Stimulated activated memory B cell treated with anti-CD40 and anti-IgM and Interleukin-4, amounts not matched to agents 10 μg/mL and 1 μg/mL and 100 μg/mL, for 72 hours (primary cell): ENCODE results near the gene U2AF1L4.
"Not testable (repeated sequence)": the region's sequence is repeated elsewhere in the genome, so short reads cannot be mapped to it uniquely, and the experiment has no call there.

Experiments
- ATAC-seq: fragments of 150-1000 bp; cut with Tn5 transposase; 2 replicates; pipeline ENCODE4 v1.10.0; 2021
- H3K27ac Mint-ChIP-seq: one replicate; pipeline ENCODE4 v1.8.0; 2022; ENCODE audit warnings: mild to moderate bottlenecking, mixed read lengths
- H3K27me3 Mint-ChIP-seq: one replicate; pipeline ENCODE4 v1.8.0; 2022; ENCODE audit warnings: mixed read lengths
- H3K36me3 Mint-ChIP-seq: one replicate; pipeline ENCODE4 v1.8.0; 2022; ENCODE audit warnings: mixed read lengths
- H3K4me1 Mint-ChIP-seq: one replicate; pipeline ENCODE4 v1.8.0; 2022; ENCODE audit warnings: mixed read lengths
- H3K4me3 Mint-ChIP-seq: one replicate; pipeline ENCODE4 v1.8.0; 2022; ENCODE audit warnings: mild to moderate bottlenecking, moderate library complexity, mixed read lengths
- H3K9me3 Mint-ChIP-seq: one replicate; pipeline ENCODE4 v1.8.0; 2022; ENCODE audit warnings: mixed read lengths

The U2AF1L4 gene

GRCh38 chr19:35730326-35730725 lies 14.9 kb downstream of the U2AF1L4 start:
- Mint-ChIP-seq H3K27me3 (no peaks in the 10 kb centered on the region), H3K27ac (no peak overlapping the region), H3K4me1 (peaks cover 13% of the 10 kb centered on the region), H3K4me3 (no peak overlapping the region), H3K9me3 (no peaks in the 10 kb centered on the region), H3K36me3 (peaks cover 78% of the 10 kb centered on the region)
- no peak for ATAC-seq

- no peaks in the 10 kb centered on the region for H3K9me3 Mint-ChIP-seq
- no peaks in the 10 kb centered on the region for H3K27me3 Mint-ChIP-seq
- peaks cover 80% of the 10 kb centered on the region for H3K36me3 Mint-ChIP-seq
- no peak overlapping the region for H3K4me3 Mint-ChIP-seq
- peaks cover 12% of the 10 kb centered on the region for H3K4me1 Mint-ChIP-seq
- no peak for ATAC-seq
- no peak overlapping the region for H3K27ac Mint-ChIP-seq
Measured at GRCh38 chr19:35729763-35730162, 15.5 kb downstream of the U2AF1L4 start.

- no peak for ATAC-seq
- Mint-ChIP-seq H3K27ac (no peak overlapping the region), H3K4me1 (peaks cover 5% of the 10 kb centered on the region), H3K4me3 (no peak overlapping the region), H3K9me3 (no peaks in the 10 kb centered on the region), H3K27me3 (no peaks in the 10 kb centered on the region), H3K36me3 (peaks cover 76% of the 10 kb centered on the region)
Measured at GRCh38 chr19:35729021-35729420, 16.2 kb downstream of the U2AF1L4 start.

- H3K36me3 Mint-ChIP-seq: peaks cover 79% of the 10 kb centered on the region
- no peak overlapping the region for H3K4me3 Mint-ChIP-seq
- no peaks in the 10 kb centered on the region for H3K9me3 Mint-ChIP-seq
- H3K4me1 Mint-ChIP-seq: no peaks in the 10 kb centered on the region
- no peak for ATAC-seq
- no peak overlapping the region for H3K27ac Mint-ChIP-seq
- no peaks in the 10 kb centered on the region for H3K27me3 Mint-ChIP-seq
Measured at GRCh38 chr19:35727956-35728706, 17.1 kb downstream of the U2AF1L4 start.

- no peaks in the 10 kb centered on the region for H3K9me3 Mint-ChIP-seq
- peaks cover 3% of the 10 kb centered on the region for H3K4me1 Mint-ChIP-seq
- ATAC-seq: no peak
- H3K27ac Mint-ChIP-seq: no peak overlapping the region
- H3K4me3 Mint-ChIP-seq: no peak overlapping the region
- peaks cover 84% of the 10 kb centered on the region for H3K36me3 Mint-ChIP-seq
- no peaks in the 10 kb centered on the region for H3K27me3 Mint-ChIP-seq
Measured at GRCh38 chr19:35727053-35727955, 17.9 kb downstream of the U2AF1L4 start.

- no peaks in the 10 kb centered on the region for H3K27me3 Mint-ChIP-seq
- no peak overlapping the region for H3K27ac Mint-ChIP-seq
- no peak overlapping the region for H3K4me3 Mint-ChIP-seq
- H3K9me3 Mint-ChIP-seq: no peaks in the 10 kb centered on the region
- ATAC-seq: no peak
- peaks cover 88% of the 10 kb centered on the region for H3K36me3 Mint-ChIP-seq
- H3K4me1 Mint-ChIP-seq: peaks cover 19% of the 10 kb centered on the region
Measured at GRCh38 chr19:35725216-35725861, 19.9 kb downstream of the U2AF1L4 start.

GRCh38 chr19:35724560-35724959 lies 20.7 kb downstream of the U2AF1L4 start:
- H3K4me3 Mint-ChIP-seq: no peak overlapping the region

GRCh38 chr19:35724132-35724531 lies 21.1 kb downstream of the U2AF1L4 start:
- Mint-ChIP-seq H3K36me3 (peaks cover 81% of the 10 kb centered on the region), H3K4me1 (peaks cover 31% of the 10 kb centered on the region)
- ATAC-seq, H3K4me3 Mint-ChIP-seq, H3K27ac Mint-ChIP-seq, H3K27me3 Mint-ChIP-seq, H3K9me3 Mint-ChIP-seq: not testable (repeated sequence)

More at GRCh38 chr19:35724560-35724959, 20.7 kb downstream of the U2AF1L4 start:
- Mint-ChIP-seq H3K27ac (no peak overlapping the region), H3K4me1 (peaks cover 26% of the 10 kb centered on the region), H3K9me3 (no peaks in the 10 kb centered on the region), H3K27me3 (no peaks in the 10 kb centered on the region), H3K36me3 (peaks cover 84% of the 10 kb centered on the region)
- no peak for ATAC-seq

GRCh38 chr19:35723671-35724070 lies 21.5 kb downstream of the U2AF1L4 start:
- peaks cover 35% of the 10 kb centered on the region for H3K4me1 Mint-ChIP-seq
- no peak for ATAC-seq
- no peaks in the 10 kb centered on the region for H3K9me3 Mint-ChIP-seq
- no peak overlapping the region for H3K4me3 Mint-ChIP-seq
- no peaks in the 10 kb centered on the region for H3K27me3 Mint-ChIP-seq
- no peak overlapping the region for H3K27ac Mint-ChIP-seq
- peaks cover 76% of the 10 kb centered on the region for H3K36me3 Mint-ChIP-seq

- no peak for ATAC-seq
- H3K4me1 Mint-ChIP-seq: peaks cover 38% of the 10 kb centered on the region
- no peak overlapping the region for H3K4me3 Mint-ChIP-seq
- no peak overlapping the region for H3K27ac Mint-ChIP-seq
- peaks cover 69% of the 10 kb centered on the region for H3K36me3 Mint-ChIP-seq
- H3K9me3 Mint-ChIP-seq: no peaks in the 10 kb centered on the region
- no peaks in the 10 kb centered on the region for H3K27me3 Mint-ChIP-seq
Measured at GRCh38 chr19:35722897-35723296, 22.3 kb downstream of the U2AF1L4 start.

GRCh38 chr19:35722461-35722860 lies 22.8 kb downstream of the U2AF1L4 start:
- Mint-ChIP-seq H3K27ac (no peak overlapping the region), H3K36me3 (peaks cover 66% of the 10 kb centered on the region), H3K4me1 (peaks cover 38% of the 10 kb centered on the region), H3K27me3 (no peaks in the 10 kb centered on the region), H3K9me3 (no peaks in the 10 kb centered on the region), H3K4me3 (no peak overlapping the region)
- ATAC-seq: no peak

GRCh38 chr19:35721374-35721773 lies 23.8 kb downstream of the U2AF1L4 start:
- Mint-ChIP-seq H3K4me3 (no peak overlapping the region), H3K27me3 (no peaks in the 10 kb centered on the region), H3K36me3 (peaks cover 63% of the 10 kb centered on the region), H3K4me1 (peaks cover 43% of the 10 kb centered on the region), H3K27ac (no peak overlapping the region), H3K9me3 (no peaks in the 10 kb centered on the region)
- no peak for ATAC-seq

- Mint-ChIP-seq H3K36me3 (peaks cover 60% of the 10 kb centered on the region), H3K9me3 (no peaks in the 10 kb centered on the region), H3K27ac (no peak overlapping the region), H3K27me3 (no peaks in the 10 kb centered on the region), H3K4me3 (no peak overlapping the region), H3K4me1 (peaks cover 50% of the 10 kb centered on the region)
- ATAC-seq: no peak
Measured at GRCh38 chr19:35720648-35721047, 24.6 kb downstream of the U2AF1L4 start.

GRCh38 chr19:35720163-35720524 lies 25.1 kb downstream of the U2AF1L4 start:
- Mint-ChIP-seq H3K36me3 (peaks cover 55% of the 10 kb centered on the region), H3K27me3 (no peaks in the 10 kb centered on the region), H3K4me1 (peaks cover 54% of the 10 kb centered on the region), H3K4me3 (no peak overlapping the region), H3K27ac (no peak overlapping the region), H3K9me3 (no peaks in the 10 kb centered on the region)
- no peak for ATAC-seq

GRCh38 chr19:35719402-35720162 lies 25.6 kb downstream of the U2AF1L4 start:
- ATAC-seq: no peak
- H3K27me3 Mint-ChIP-seq: no peaks in the 10 kb centered on the region
- peaks cover 56% of the 10 kb centered on the region for H3K36me3 Mint-ChIP-seq
- peak overlapping the region; percentile 87 for H3K4me3 Mint-ChIP-seq
- H3K9me3 Mint-ChIP-seq: no peaks in the 10 kb centered on the region
- H3K27ac Mint-ChIP-seq: peak overlapping the region; percentile 81
- H3K4me1 Mint-ChIP-seq: peaks cover 60% of the 10 kb centered on the region
